OCI-LY1 (cell line): ENCODE results near the gene TRPM4.
"Not testable (repeated sequence)": the region's sequence is repeated elsewhere in the genome, so short reads cannot be mapped to it uniquely, and the experiment has no call there.

Experiments
- H2AFZ ChIP-seq: fragments of 200-600 bp; sonication (generic), shearing (Covaris generic); 2 replicates; pipeline ENCODE4 v1.6.0; 2014; ENCODE audit warnings: antibody characterized with exemption, mild to moderate bottlenecking, low read length
- H3F3A ChIP-seq: fragments of 200-600 bp; sonication (generic), shearing (Covaris generic); 2 replicates; pipeline ENCODE4 v1.6.0; 2014; ENCODE audit warnings: mild to moderate bottlenecking, antibody characterized with exemption, low read length, moderate library complexity; ENCODE audit not compliant: insufficient read depth
- H3K27ac ChIP-seq: fragments of 200-600 bp; sonication (generic); 2 replicates; pipeline ENCODE4 v1.5.1; 2014; ENCODE audit warnings: low read length, mixed run types, mild to moderate bottlenecking, low read depth; ENCODE audit not compliant: poor library complexity, severe bottlenecking
- H3K27me3 ChIP-seq: fragments of 200-600 bp; sonication (generic); 2 replicates; pipeline ENCODE4 v1.6.0; 2014; ENCODE audit warnings: antibody characterized with exemption, mild to moderate bottlenecking, low read length, moderate library complexity; ENCODE audit not compliant: insufficient read depth
- H3K36me3 ChIP-seq: fragments of 200-600 bp; sonication (generic); 2 replicates; pipeline ENCODE4 v1.6.1; 2014; ENCODE audit warnings: mild to moderate bottlenecking, antibody characterized with exemption, low read length, moderate library complexity, mixed read lengths; ENCODE audit not compliant: insufficient read depth
- H3K4me1 ChIP-seq: fragments of 200-600 bp; sonication (generic); 2 replicates; pipeline ENCODE4 v1.5.1; 2014; ENCODE audit warnings: mild to moderate bottlenecking, low read length, moderate library complexity; ENCODE audit not compliant: insufficient read depth, severe bottlenecking
- H3K4me2 ChIP-seq: fragments of 200-600 bp; sonication (generic), shearing (Covaris generic); 2 replicates; pipeline ENCODE4 v1.6.1; 2014; ENCODE audit warnings: low read length
- H3K4me3 ChIP-seq: fragments of 200-600 bp; sonication (generic); 2 replicates; pipeline ENCODE4 v1.5.1; 2014; ENCODE audit warnings: low read length, low read depth, mild to moderate bottlenecking, mixed read lengths; ENCODE audit not compliant: poor library complexity, severe bottlenecking
- H3K79me2 ChIP-seq: fragments of 200-600 bp; shearing (Covaris generic); 2 replicates; pipeline ENCODE4 v1.6.1; 2016; ENCODE audit warnings: mixed run types, low read length, mixed read lengths; ENCODE audit not compliant: insufficient read depth
- H3K9ac ChIP-seq: fragments of 200-600 bp; sonication (generic), shearing (Covaris generic); 2 replicates; pipeline ENCODE4 v1.6.1; 2014; ENCODE audit warnings: mild to moderate bottlenecking, low read length, mixed read lengths
- H3K9me2 ChIP-seq: fragments of 200-600 bp; sonication (generic), shearing (Covaris generic); 2 replicates; pipeline ENCODE4 v1.6.1; 2014; ENCODE audit warnings: low read depth, mild to moderate bottlenecking, low read length, mixed read lengths
- H3K9me3 ChIP-seq: fragments of 200-600 bp; shearing (Covaris generic); 2 replicates; pipeline ENCODE4 v1.6.1; 2014; ENCODE audit warnings: low read length, mixed read lengths
- H4K20me1 ChIP-seq: fragments of 200-600 bp; sonication (generic), shearing (Covaris generic); 2 replicates; pipeline ENCODE4 v1.6.0; 2016; ENCODE audit warnings: mild to moderate bottlenecking, low read length; ENCODE audit not compliant: insufficient read depth
- EZH2 ChIP-seq: fragments of 200-600 bp; sonication (generic), shearing (Covaris generic); IDR thresholded peaks from 2 replicates; pipeline ENCODE4 v1.8.0; 2017; ENCODE audit warnings: borderline replicate concordance, mixed run types, mild to moderate bottlenecking, antibody characterized with exemption, low read length, moderate library complexity, mixed read lengths
- TF ChIP-seq, protein P1 (sequence below): fragments of 200-600 bp; sonication (generic), shearing (Covaris generic); IDR thresholded peaks from 2 replicates; pipeline ENCODE4 v1.5.1; 2017; ENCODE audit warnings: mild to moderate bottlenecking, antibody characterized with exemption, low read length, moderate library complexity, mixed read lengths

The TRPM4 gene

DNA sequence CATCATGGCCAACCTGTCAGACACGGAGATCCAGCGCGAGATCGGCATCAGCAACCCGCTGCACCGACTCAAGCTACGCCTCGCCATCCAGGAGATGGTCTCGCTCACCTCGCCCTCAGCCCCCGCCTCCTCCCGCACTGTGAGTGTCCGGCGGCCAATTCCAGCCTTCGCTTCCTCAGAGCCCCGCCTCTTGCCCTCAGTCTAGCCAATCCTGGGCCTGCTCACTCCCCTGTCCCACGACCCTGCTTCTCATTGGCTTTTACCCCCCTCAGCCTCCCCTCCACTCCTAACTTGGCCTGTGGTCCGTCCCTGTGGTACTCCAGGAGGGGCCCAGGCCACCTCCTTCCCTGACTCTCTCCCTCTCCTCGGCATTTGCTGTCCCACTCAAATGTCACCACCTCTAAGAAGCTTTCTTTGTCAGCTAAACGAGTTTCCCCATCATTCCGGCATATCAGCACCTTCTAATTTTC lies 14.7 kb upstream of the TRPM4 start:
- TF ChIP-seq EZH2 = no peak
- TF ChIP-seq, protein P1, sequence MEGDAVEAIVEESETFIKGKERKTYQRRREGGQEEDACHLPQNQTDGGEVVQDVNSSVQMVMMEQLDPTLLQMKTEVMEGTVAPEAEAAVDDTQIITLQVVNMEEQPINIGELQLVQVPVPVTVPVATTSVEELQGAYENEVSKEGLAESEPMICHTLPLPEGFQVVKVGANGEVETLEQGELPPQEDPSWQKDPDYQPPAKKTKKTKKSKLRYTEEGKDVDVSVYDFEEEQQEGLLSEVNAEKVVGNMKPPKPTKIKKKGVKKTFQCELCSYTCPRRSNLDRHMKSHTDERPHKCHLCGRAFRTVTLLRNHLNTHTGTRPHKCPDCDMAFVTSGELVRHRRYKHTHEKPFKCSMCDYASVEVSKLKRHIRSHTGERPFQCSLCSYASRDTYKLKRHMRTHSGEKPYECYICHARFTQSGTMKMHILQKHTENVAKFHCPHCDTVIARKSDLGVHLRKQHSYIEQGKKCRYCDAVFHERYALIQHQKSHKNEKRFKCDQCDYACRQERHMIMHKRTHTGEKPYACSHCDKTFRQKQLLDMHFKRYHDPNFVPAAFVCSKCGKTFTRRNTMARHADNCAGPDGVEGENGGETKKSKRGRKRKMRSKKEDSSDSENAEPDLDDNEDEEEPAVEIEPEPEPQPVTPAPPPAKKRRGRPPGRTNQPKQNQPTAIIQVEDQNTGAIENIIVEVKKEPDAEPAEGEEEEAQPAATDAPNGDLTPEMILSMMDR = no peak
- Histone ChIP-seq H3K4me2 (no peak overlapping the region), H3K9me2 (no peaks in the 10 kb centered on the region), H3K9ac (no peak overlapping the region), H3K36me3 (no peaks in the 10 kb centered on the region), H3K27me3 (no peaks in the 10 kb centered on the region), H3K27ac (no peak overlapping the region), H3K4me1 (peaks cover 12% of the 10 kb centered on the region), H3K9me3 (no peaks in the 10 kb centered on the region), H3F3A (no peaks in the 10 kb centered on the region), H2AFZ (no peak overlapping the region), H3K79me2 (no peaks in the 10 kb centered on the region), H3K4me3 (no peak overlapping the region), H4K20me1 (no peaks in the 10 kb centered on the region)

DNA sequence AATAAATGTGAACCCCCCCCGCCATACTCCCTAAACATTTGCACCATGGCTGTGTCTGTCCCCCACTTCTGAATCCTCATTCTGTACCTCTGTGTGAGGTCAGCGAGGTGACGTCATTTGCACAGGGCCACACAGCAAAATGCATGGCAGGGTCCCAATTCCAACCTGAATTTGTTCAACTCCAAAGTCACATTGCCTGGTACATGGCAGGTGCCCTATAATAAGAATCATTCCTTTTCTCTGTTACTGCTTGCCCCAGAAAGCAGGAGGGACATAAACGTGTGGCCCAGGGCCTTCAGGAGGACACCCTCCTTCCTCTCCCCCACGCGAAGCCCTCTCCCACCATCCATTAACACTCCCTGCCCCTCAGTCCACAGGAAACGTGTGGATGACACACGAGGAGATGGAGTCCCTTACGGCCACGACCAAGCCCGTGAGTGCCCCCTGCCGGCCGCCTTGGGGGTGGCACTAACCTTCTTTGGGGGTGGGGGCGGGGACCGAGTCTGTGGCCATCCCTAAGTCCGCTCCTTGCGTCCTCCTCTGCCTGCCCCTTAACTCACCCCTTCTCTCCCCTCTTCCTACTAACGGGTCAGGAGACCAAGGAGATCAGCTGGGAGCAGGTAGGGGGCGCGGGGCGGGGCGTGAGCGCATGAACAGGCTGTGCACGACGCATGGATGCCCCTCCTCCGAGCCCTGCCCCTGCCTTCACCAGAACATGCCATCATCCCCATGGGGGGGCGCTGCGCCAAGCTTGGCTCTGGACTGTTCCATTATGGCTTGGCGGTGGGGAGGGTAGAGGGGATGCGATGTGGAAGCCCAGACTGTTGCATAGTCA lies 11.8 kb upstream of the TRPM4 start:
- Histone ChIP-seq H3K36me3 (no peaks in the 10 kb centered on the region), H3K27ac (no peak overlapping the region), H4K20me1 (no peaks in the 10 kb centered on the region), H3F3A (no peaks in the 10 kb centered on the region), H3K4me1 (peaks cover 26% of the 10 kb centered on the region), H2AFZ (no peak overlapping the region), H3K27me3 (no peaks in the 10 kb centered on the region), H3K9me3 (no peaks in the 10 kb centered on the region), H3K4me3 (peak overlapping the region; percentile 61), H3K9ac (peak overlapping the region; percentile 38; the same call in 1 of the 2 replicates), H3K9me2 (no peaks in the 10 kb centered on the region), H3K79me2 (no peaks in the 10 kb centered on the region), H3K4me2 (peak overlapping the region; percentile 83)
- TF ChIP-seq, protein P1 = peak; percentile 97
- TF ChIP-seq EZH2 = no peak

DNA sequence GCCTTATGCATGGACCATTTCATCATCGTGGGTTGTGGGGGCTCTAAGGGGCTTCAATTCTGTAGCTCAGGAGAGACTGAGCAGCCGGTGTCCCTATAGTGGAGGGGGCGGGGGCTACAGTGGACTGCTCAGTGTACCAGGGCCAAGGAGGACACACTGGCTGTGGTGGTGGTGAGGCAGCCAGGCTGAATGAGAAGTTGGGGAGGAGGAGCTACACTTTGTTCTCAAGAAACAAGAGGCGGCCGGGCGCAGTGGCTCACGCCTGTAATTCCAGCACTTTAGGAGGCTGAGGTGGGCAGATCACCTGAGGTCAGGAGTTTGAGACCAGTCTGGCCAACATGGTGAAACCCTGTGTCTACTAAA lies 11.2 kb upstream of the TRPM4 start:
- not testable (repeated sequence) for H4K20me1 ChIP-seq, H3K27ac ChIP-seq, H3K79me2 ChIP-seq, H3K27me3 ChIP-seq, H2AFZ ChIP-seq, H3F3A ChIP-seq, H3K9me3 ChIP-seq, H3K36me3 ChIP-seq, H3K9ac ChIP-seq, H3K9me2 ChIP-seq
- peak overlapping the region; percentile 83 for H3K4me2 ChIP-seq
- peaks cover 32% of the 10 kb centered on the region for H3K4me1 ChIP-seq
- H3K4me3 ChIP-seq = peak overlapping the region; percentile 61
